T-helper 2 cell treated with Interferon-gamma antibody and Interleukin-4, amounts not matched to agents 5 μg/mL and 100 μg/mL, for 36 hours (primary cell): ENCODE measurements around the gene ADAMTS12.
A peak's percentile ranks its signal among the peaks of the same experiment; 100 is the strongest.

Experiments used
- DNase-seq: peaks from one replicate; pipeline ENCODE4 v3.0.0; 2021; ENCODE audit warnings: low spot score
- H3K27ac Mint-ChIP-seq: one replicate; pipeline ENCODE4 v1.8.0; 2021; ENCODE audit warnings: mild to moderate bottlenecking, mixed read lengths
- H3K27me3 Mint-ChIP-seq: one replicate; pipeline ENCODE4 v1.8.0; 2021; ENCODE audit warnings: low read depth, mixed read lengths
- H3K36me3 Mint-ChIP-seq: one replicate; pipeline ENCODE4 v1.8.0; 2021; ENCODE audit warnings: low read depth, mixed read lengths
- H3K4me1 Mint-ChIP-seq: one replicate; pipeline ENCODE4 v1.8.0; 2021; ENCODE audit warnings: low read depth, mixed read lengths
- H3K4me3 Mint-ChIP-seq: one replicate; pipeline ENCODE4 v1.8.0; 2022; ENCODE audit warnings: mild to moderate bottlenecking, moderate library complexity, mixed read lengths
- H3K9me3 Mint-ChIP-seq: one replicate; pipeline ENCODE4 v1.8.0; 2021; ENCODE audit warnings: mixed read lengths

ADAMTS12 gene

DNA sequence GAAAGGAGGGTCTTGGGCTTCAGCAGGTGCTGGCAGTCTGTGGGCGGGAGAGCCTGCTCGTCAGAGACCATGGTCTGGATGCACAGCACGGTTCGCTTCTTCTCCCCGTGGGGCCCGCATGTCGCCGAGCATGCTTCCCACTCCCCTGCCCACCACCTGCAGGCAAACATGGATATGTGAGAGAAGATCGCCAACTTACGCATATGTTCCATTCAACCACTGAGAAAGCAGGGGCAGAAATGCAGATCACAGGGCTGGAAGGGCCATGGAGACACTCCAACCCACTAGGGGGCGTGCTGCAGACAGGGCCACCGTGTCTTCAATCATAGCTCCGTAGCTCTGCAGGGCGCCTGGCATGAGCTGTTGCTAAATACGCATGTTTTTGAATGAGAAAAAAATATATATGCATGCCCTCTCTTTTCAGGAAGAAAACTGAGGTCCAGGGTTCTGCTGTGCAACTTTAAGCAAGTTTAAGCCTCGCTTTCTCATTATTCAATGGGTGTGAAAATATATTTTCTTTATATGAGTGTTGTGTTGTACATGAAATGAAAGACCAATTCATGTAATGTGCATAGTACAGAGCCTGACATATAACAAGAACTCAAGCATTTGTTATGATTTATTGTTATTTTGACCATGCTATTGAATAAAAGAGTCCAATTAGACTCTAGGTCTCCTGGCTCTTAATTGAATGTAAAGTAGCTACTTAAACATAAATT is 303.0 kb downstream of the ADAMTS12 start:
- no peak overlapping the region for H3K4me3 Mint-ChIP-seq
- no peak overlapping the region for H3K27ac Mint-ChIP-seq
- DNase-seq, result peak; percentile 21
- no peaks in the 10 kb centered on the region for H3K9me3 Mint-ChIP-seq
- H3K4me1 Mint-ChIP-seq, result no peaks in the 10 kb centered on the region
- H3K27me3 Mint-ChIP-seq, result no peaks in the 10 kb centered on the region
- no peaks in the 10 kb centered on the region for H3K36me3 Mint-ChIP-seq

- Mint-ChIP-seq H3K27ac (no peak overlapping the region), H3K4me1 (no peaks in the 10 kb centered on the region), H3K9me3 (peaks cover 11% of the 10 kb centered on the region), H3K36me3 (no peaks in the 10 kb centered on the region), H3K27me3 (no peaks in the 10 kb centered on the region), H3K4me3 (no peak overlapping the region)
- DNase-seq, result no peak
These were observed 308.5 kb downstream of the ADAMTS12 start for GRCh38 chr5:33583332-33583731.

DNA sequence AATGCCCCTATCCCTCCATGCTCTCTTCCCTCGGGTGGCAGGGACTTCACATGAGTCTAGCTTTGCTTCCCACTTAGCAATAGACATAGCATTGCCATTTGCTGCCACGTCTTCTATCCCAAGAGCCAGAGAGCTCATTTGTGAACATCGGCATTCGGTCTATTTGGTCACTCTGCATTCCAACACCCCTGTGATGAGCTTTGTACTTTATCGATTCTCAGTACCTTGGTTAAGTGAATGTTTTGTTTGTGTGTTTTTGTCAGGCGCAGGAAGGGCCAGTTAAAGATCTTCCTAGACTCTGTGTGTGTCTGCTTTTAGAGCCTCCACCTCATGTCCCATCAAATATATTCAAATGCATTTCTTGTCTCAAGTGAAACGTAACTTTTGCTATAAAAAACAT is 309.4 kb downstream of the ADAMTS12 start:
- no peak for DNase-seq
- Mint-ChIP-seq H3K36me3 (no peaks in the 10 kb centered on the region), H3K4me3 (no peak overlapping the region), H3K27ac (no peak overlapping the region), H3K4me1 (no peaks in the 10 kb centered on the region), H3K9me3 (peaks cover 11% of the 10 kb centered on the region), H3K27me3 (no peaks in the 10 kb centered on the region)

- no peaks in the 10 kb centered on the region for H3K27me3 Mint-ChIP-seq
- no peaks in the 10 kb centered on the region for H3K36me3 Mint-ChIP-seq
- H3K9me3 Mint-ChIP-seq, result peaks cover 11% of the 10 kb centered on the region
- DNase-seq, result no peak
- no peak overlapping the region for H3K27ac Mint-ChIP-seq
- H3K4me3 Mint-ChIP-seq, result no peak overlapping the region
- H3K4me1 Mint-ChIP-seq, result no peaks in the 10 kb centered on the region
These were observed 312.0 kb downstream of the ADAMTS12 start for GRCh38 chr5:33579789-33580188.

- H3K4me1 Mint-ChIP-seq, result no peaks in the 10 kb centered on the region
- H3K36me3 Mint-ChIP-seq, result no peaks in the 10 kb centered on the region
- peaks cover 11% of the 10 kb centered on the region for H3K9me3 Mint-ChIP-seq
- H3K27ac Mint-ChIP-seq, result no peak overlapping the region
- H3K27me3 Mint-ChIP-seq, result no peaks in the 10 kb centered on the region
- no peak overlapping the region for H3K4me3 Mint-ChIP-seq
- no peak for DNase-seq
These were observed 312.6 kb downstream of the ADAMTS12 start for GRCh38 chr5:33579152-33579551.

GRCh38 chr5:33576726-33577590 is 314.8 kb downstream of the ADAMTS12 start:
- no peaks in the 10 kb centered on the region for H3K4me1 Mint-ChIP-seq
- DNase-seq, result no peak
- H3K9me3 Mint-ChIP-seq, result peaks cover 11% of the 10 kb centered on the region
- H3K36me3 Mint-ChIP-seq, result no peaks in the 10 kb centered on the region
- H3K4me3 Mint-ChIP-seq, result no peak overlapping the region
- no peaks in the 10 kb centered on the region for H3K27me3 Mint-ChIP-seq
- H3K27ac Mint-ChIP-seq, result no peak overlapping the region

- no peak for DNase-seq
- H3K4me1 Mint-ChIP-seq, result no peaks in the 10 kb centered on the region
- no peaks in the 10 kb centered on the region for H3K27me3 Mint-ChIP-seq
- no peaks in the 10 kb centered on the region for H3K36me3 Mint-ChIP-seq
- H3K9me3 Mint-ChIP-seq, result no peaks in the 10 kb centered on the region
- no peak overlapping the region for H3K4me3 Mint-ChIP-seq
- no peak overlapping the region for H3K27ac Mint-ChIP-seq
These were observed 326.5 kb downstream of the ADAMTS12 start for GRCh38 chr5:33565324-33565723.

GRCh38 chr5:33563983-33564908 is 327.5 kb downstream of the ADAMTS12 start:
- H3K36me3 Mint-ChIP-seq, result no peaks in the 10 kb centered on the region
- H3K4me3 Mint-ChIP-seq, result no peak overlapping the region
- no peaks in the 10 kb centered on the region for H3K9me3 Mint-ChIP-seq
- H3K27ac Mint-ChIP-seq, result no peak overlapping the region
- no peaks in the 10 kb centered on the region for H3K4me1 Mint-ChIP-seq
- no peak for DNase-seq
- no peaks in the 10 kb centered on the region for H3K27me3 Mint-ChIP-seq

- H3K27ac Mint-ChIP-seq, result no peak overlapping the region
- no peaks in the 10 kb centered on the region for H3K4me1 Mint-ChIP-seq
- no peaks in the 10 kb centered on the region for H3K9me3 Mint-ChIP-seq
- no peak for DNase-seq
- no peaks in the 10 kb centered on the region for H3K36me3 Mint-ChIP-seq
- H3K4me3 Mint-ChIP-seq, result no peak overlapping the region
- no peaks in the 10 kb centered on the region for H3K27me3 Mint-ChIP-seq
These were observed 328.3 kb downstream of the ADAMTS12 start for GRCh38 chr5:33563530-33563929.

DNA sequence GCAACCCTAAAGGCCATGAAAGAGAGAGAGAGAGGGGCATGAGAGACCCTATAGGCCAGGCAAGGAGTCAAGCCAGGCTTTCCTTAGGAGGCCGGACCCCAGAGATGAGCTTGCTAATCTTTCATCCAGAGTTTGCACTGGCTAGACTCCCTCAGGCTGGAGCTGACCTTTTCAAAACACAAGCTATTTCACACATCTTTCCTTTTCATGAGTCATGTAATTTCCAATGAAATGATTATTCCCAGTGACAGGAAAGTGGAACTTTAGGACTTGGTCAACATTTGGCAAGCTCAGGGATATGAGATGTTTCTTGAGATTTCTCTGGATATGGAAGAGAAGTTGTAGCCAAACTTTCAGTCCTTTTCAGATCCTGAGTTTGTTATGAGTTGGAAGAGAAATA is 333.3 kb downstream of the ADAMTS12 start:
- no peaks in the 10 kb centered on the region for H3K27me3 Mint-ChIP-seq
- no peak for DNase-seq
- H3K4me3 Mint-ChIP-seq, result no peak overlapping the region
- H3K4me1 Mint-ChIP-seq, result no peaks in the 10 kb centered on the region
- no peaks in the 10 kb centered on the region for H3K9me3 Mint-ChIP-seq
- H3K36me3 Mint-ChIP-seq, result no peaks in the 10 kb centered on the region
- no peak overlapping the region for H3K27ac Mint-ChIP-seq

DNA sequence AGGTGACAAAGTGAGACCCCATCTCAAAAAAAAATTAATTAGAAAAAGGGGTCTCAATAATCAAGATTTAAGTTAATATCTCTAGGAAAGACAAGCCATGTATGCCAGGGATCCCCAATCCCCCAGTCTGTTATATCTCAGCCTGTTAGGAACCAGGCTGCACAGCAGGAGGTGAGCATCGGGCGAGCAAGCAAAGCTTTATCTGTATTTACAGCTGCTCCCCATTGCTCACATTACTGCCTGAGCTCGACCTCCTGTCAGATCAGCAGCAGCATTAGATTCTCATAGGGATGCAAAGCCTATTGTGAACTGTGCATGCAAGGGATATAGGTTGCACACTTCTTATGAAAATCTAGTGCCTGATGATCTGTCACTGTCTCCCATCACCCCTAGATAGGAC is 334.2 kb downstream of the ADAMTS12 start:
- Mint-ChIP-seq H3K4me1 (no peaks in the 10 kb centered on the region), H3K4me3 (no peak overlapping the region), H3K27me3 (no peaks in the 10 kb centered on the region), H3K9me3 (no peaks in the 10 kb centered on the region), H3K27ac (no peak overlapping the region), H3K36me3 (no peaks in the 10 kb centered on the region)
- DNase-seq, result no peak

DNA sequence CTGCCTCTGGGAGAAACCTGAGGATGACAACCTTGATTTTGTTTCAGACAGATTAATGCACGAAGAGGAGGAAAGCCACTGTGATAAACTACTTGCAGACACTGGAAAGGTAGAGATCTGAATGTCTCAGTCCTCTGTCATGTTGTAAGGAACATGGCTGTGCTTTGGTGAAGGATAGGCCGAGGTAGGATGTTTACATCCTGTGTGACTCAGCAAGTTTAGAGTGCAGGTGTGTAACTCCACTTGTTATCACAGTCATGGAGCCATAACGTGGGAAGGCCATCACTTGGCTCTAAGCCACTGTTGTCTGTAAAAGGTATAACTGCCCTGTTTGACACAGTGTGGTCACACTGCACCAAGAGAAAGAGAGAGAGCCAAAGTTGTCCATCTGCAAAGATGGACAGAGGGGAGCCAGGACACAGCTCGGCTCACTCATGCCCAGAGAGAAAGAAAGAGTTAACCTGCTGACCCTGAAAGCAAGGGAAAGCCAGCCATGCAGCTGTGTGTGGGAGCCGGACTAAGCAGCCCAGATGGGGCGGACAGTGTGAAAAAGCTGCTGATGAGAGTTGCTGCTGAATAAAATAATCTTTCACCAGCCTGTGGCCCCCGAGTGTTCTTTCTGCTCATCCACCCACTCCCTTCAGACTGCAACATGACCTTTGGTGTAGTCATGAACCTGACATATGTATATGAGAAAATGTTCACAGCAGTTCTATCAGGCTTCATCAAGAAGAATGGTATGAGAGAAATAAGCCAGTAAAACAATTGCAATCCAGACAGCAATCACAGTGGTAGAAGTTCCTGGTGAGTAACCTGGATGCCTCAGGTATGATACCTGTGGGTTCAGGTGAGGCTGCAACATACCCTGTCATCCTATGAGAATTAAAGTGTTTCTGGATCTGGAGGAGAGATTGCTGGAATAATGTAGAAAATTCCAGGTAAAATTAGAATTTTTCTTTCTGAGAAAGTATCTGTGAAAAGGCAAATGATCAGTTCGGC is 335.2 kb downstream of the ADAMTS12 start:
- no peaks in the 10 kb centered on the region for H3K9me3 Mint-ChIP-seq
- no peaks in the 10 kb centered on the region for H3K4me1 Mint-ChIP-seq
- H3K27ac Mint-ChIP-seq, result no peak overlapping the region
- DNase-seq, result no peak
- no peaks in the 10 kb centered on the region for H3K27me3 Mint-ChIP-seq
- no peak overlapping the region for H3K4me3 Mint-ChIP-seq
- no peaks in the 10 kb centered on the region for H3K36me3 Mint-ChIP-seq

GRCh38 chr5:33549982-33550567 is 341.7 kb downstream of the ADAMTS12 start:
- H3K36me3 Mint-ChIP-seq, result no peaks in the 10 kb centered on the region

More at GRCh38 chr5:33549982-33550567, 341.7 kb downstream of the ADAMTS12 start:
- H3K9me3 Mint-ChIP-seq, result no peaks in the 10 kb centered on the region
- no peak overlapping the region for H3K4me3 Mint-ChIP-seq
- no peaks in the 10 kb centered on the region for H3K4me1 Mint-ChIP-seq
- H3K27me3 Mint-ChIP-seq, result no peaks in the 10 kb centered on the region
- DNase-seq, result no peak
- H3K27ac Mint-ChIP-seq, result no peak overlapping the region
